H1 (cell line): ENCODE measurements around the gene MAP3K14. TPM values are rescaled to one million over a fixed set of nuclear protein-coding genes. Genes with fewer than 3 reads are reported as not detected.

Experiments used
- CTBP2 ChIP-seq: IDR thresholded peaks from 2 replicates; pipeline ENCODE4 v1.7.0; 2011; ENCODE audit warnings: borderline replicate concordance, mild to moderate bottlenecking, moderate library complexity, mixed read lengths, low read length; ENCODE audit not compliant: insufficient read depth, insufficient read length
- GABPA ChIP-seq: IDR thresholded peaks from 2 replicates; pipeline ENCODE4 v1.6.1; 2011; ENCODE audit warnings: mild to moderate bottlenecking, low read length, moderate library complexity, borderline replicate concordance; ENCODE audit not compliant: insufficient read depth
- polyA plus RNA-seq, 7 experiments: library from polyadenylated mRNA; depleted of rRNA in 3 of 7; stranded (reverse) in 5 of 7; unstranded in 2 of 7; fragments of >200 nt in 5 of 7; fragments of 200-250 nt in 2 of 7; gene quantifications; 1 replicate in 5 of 7; 2 replicates in 1 of 7; 4 replicates in 1 of 7; pipeline versions ENCODE4 v1.2.1 to v1.2.3, GENCODE V29; 2011 to 2013; ENCODE audit warnings: missing spikeins in 2 of 7, mixed read lengths in 2 of 7
- total RNA-seq: library from RNA; stranded (reverse); fragmentation: NEBNext Ultra II Directional; extraction: Animal tissue kit (Norgen Biotek cat#: 25700); gene quantifications from 2 replicates; pipeline ENCODE4 v1.2.1, GENCODE V29; 2021
- TF ChIP-seq, protein P1 (sequence below): fragments of 300-600 bp; sonication (generic); IDR thresholded peaks from 2 replicates; pipeline ENCODE4 v1.7.1; 2012; ENCODE audit warnings: low read length, moderate library complexity, mild to moderate bottlenecking, inconsistent platforms; ENCODE audit not compliant: insufficient replicate concordance

MAP3K14 gene
- total and polyA plus RNA-seq, 2 of the 8 experiments (the other 6 are each of a cell fraction or from before 2014, with no cell fraction given): 5.2 to 6.1 TPM

DNA sequence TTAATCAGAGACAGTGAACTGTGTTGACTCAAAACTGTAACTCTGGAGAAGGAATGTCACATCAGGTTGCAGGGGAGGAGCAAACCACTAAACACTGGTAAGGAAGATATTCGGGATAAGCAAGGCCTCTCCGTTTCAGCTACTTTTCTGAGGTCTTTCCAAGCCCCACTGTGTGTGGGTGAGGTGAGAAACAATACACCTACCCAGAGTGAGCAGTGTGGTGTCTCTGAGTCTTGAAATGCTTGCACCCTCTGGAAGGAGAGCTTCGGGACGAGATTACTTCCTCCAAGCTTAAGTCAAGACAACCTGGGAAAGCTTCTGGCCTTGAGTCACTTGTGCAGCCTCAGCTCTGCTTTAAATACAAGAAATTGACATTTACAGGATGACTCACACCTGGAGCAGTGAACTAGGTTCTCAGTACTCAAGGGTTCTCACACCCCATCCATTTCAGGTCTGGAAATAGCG, 2.5 kb upstream of the MAP3K14 start (continued):
- TF ChIP-seq, protein P1, sequence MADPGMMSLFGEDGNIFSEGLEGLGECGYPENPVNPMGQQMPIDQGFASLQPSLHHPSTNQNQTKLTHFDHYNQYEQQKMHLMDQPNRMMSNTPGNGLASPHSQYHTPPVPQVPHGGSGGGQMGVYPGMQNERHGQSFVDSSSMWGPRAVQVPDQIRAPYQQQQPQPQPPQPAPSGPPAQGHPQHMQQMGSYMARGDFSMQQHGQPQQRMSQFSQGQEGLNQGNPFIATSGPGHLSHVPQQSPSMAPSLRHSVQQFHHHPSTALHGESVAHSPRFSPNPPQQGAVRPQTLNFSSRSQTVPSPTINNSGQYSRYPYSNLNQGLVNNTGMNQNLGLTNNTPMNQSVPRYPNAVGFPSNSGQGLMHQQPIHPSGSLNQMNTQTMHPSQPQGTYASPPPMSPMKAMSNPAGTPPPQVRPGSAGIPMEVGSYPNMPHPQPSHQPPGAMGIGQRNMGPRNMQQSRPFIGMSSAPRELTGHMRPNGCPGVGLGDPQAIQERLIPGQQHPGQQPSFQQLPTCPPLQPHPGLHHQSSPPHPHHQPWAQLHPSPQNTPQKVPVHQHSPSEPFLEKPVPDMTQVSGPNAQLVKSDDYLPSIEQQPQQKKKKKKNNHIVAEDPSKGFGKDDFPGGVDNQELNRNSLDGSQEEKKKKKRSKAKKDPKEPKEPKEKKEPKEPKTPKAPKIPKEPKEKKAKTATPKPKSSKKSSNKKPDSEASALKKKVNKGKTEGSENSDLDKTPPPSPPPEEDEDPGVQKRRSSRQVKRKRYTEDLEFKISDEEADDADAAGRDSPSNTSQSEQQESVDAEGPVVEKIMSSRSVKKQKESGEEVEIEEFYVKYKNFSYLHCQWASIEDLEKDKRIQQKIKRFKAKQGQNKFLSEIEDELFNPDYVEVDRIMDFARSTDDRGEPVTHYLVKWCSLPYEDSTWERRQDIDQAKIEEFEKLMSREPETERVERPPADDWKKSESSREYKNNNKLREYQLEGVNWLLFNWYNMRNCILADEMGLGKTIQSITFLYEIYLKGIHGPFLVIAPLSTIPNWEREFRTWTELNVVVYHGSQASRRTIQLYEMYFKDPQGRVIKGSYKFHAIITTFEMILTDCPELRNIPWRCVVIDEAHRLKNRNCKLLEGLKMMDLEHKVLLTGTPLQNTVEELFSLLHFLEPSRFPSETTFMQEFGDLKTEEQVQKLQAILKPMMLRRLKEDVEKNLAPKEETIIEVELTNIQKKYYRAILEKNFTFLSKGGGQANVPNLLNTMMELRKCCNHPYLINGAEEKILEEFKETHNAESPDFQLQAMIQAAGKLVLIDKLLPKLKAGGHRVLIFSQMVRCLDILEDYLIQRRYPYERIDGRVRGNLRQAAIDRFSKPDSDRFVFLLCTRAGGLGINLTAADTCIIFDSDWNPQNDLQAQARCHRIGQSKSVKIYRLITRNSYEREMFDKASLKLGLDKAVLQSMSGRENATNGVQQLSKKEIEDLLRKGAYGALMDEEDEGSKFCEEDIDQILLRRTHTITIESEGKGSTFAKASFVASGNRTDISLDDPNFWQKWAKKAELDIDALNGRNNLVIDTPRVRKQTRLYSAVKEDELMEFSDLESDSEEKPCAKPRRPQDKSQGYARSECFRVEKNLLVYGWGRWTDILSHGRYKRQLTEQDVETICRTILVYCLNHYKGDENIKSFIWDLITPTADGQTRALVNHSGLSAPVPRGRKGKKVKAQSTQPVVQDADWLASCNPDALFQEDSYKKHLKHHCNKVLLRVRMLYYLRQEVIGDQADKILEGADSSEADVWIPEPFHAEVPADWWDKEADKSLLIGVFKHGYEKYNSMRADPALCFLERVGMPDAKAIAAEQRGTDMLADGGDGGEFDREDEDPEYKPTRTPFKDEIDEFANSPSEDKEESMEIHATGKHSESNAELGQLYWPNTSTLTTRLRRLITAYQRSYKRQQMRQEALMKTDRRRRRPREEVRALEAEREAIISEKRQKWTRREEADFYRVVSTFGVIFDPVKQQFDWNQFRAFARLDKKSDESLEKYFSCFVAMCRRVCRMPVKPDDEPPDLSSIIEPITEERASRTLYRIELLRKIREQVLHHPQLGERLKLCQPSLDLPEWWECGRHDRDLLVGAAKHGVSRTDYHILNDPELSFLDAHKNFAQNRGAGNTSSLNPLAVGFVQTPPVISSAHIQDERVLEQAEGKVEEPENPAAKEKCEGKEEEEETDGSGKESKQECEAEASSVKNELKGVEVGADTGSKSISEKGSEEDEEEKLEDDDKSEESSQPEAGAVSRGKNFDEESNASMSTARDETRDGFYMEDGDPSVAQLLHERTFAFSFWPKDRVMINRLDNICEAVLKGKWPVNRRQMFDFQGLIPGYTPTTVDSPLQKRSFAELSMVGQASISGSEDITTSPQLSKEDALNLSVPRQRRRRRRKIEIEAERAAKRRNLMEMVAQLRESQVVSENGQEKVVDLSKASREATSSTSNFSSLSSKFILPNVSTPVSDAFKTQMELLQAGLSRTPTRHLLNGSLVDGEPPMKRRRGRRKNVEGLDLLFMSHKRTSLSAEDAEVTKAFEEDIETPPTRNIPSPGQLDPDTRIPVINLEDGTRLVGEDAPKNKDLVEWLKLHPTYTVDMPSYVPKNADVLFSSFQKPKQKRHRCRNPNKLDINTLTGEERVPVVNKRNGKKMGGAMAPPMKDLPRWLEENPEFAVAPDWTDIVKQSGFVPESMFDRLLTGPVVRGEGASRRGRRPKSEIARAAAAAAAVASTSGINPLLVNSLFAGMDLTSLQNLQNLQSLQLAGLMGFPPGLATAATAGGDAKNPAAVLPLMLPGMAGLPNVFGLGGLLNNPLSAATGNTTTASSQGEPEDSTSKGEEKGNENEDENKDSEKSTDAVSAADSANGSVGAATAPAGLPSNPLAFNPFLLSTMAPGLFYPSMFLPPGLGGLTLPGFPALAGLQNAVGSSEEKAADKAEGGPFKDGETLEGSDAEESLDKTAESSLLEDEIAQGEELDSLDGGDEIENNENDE: no peak
- TF ChIP-seq CTBP2: no peak
- TF ChIP-seq GABPA: no peak
